A673 (cell line): ENCODE results near the gene CLN6. TPM values are rescaled to one million over a fixed set of nuclear protein-coding genes. Genes with fewer than 3 reads are reported as not detected.

Source experiments
- BruUV-seq: library from RNA; stranded (reverse); fragments of 400-500 nt; replicated peaks from 2 replicates; lab custom pipeline; 2021; lab: Mats Ljungman, UMichigan
- CTCF ChIA-PET: fragments of 300-600 bp; sonication (Branson Sonifier 250); formaldehyde crosslinking; loops from one replicate; lab custom pipeline; 2022; ENCODE audit warnings: antibody characterized with exemption; lab: Charles Lee
- POLR2A ChIA-PET: fragments of 300-600 bp; sonication (Branson Sonifier 250); formaldehyde crosslinking; loops from one replicate; lab custom pipeline; 2022; ENCODE audit warnings: antibody characterized with exemption; ENCODE audit not compliant: low non-redundant PET; lab: Charles Lee
- DNase-seq: peaks from one replicate; pipeline ENCODE4 v3.0.0-alpha.2; 2015; ENCODE audit warnings: low spot score
- H3K27ac ChIP-seq: fragments of 200-600 bp; sonication (generic); 2 replicates; pipeline ENCODE4 v1.5.1; 2016; ENCODE audit warnings: mixed run types, low read depth, mild to moderate bottlenecking, mixed read lengths, antibody characterized with exemption, low read length; ENCODE audit not compliant: poor library complexity, severe bottlenecking
- H3K27me3 ChIP-seq: fragments of 200-600 bp; sonication (generic); replicated peaks from 2 replicates; pipeline ENCODE4 v1.6.1; 2017; ENCODE audit warnings: mixed run types, low read depth, mild to moderate bottlenecking, mixed read lengths, antibody characterized with exemption, low read length; ENCODE audit not compliant: insufficient read depth, poor library complexity
- H3K36me3 ChIP-seq: fragments of 200-600 bp; sonication (generic); 2 replicates; pipeline ENCODE4 v1.6.1; 2016; ENCODE audit warnings: mixed run types, mild to moderate bottlenecking, mixed read lengths, antibody characterized with exemption, low read length; ENCODE audit not compliant: insufficient read depth, poor library complexity, severe bottlenecking
- H3K4me1 ChIP-seq: fragments of 200-600 bp; sonication (generic); 2 replicates; pipeline ENCODE4 v1.6.1; 2017; ENCODE audit warnings: mixed run types, mild to moderate bottlenecking, mixed read lengths, antibody characterized with exemption, low read length; ENCODE audit not compliant: insufficient read depth, poor library complexity, severe bottlenecking
- H3K4me3 ChIP-seq: fragments of 200-600 bp; sonication (generic); 2 replicates; pipeline ENCODE4 v1.5.1; 2016; ENCODE audit warnings: low read depth, mixed run types, mild to moderate bottlenecking, mixed read lengths, low read length; ENCODE audit not compliant: poor library complexity, severe bottlenecking
- H3K9me3 ChIP-seq: fragments of 200-600 bp; sonication (generic); 2 replicates; pipeline ENCODE4 v1.6.1; 2016; ENCODE audit warnings: mixed run types, low read depth, mild to moderate bottlenecking, mixed read lengths, antibody characterized with exemption, low read length; ENCODE audit not compliant: poor library complexity, severe bottlenecking
- EZH2 ChIP-seq: fragments of 200-600 bp; sonication (generic); IDR thresholded peaks from 2 replicates; pipeline ENCODE4 v1.6.1; 2017; ENCODE audit warnings: borderline replicate concordance, low read depth, mild to moderate bottlenecking, mixed read lengths, antibody characterized with exemption, low read length; ENCODE audit not compliant: poor library complexity, severe bottlenecking
- intact Hi-C: fragments of 100-400 bp; cut with micrococcal nuclease; formaldehyde crosslinking; loops from one replicate; pipeline ENCODE4 v1.10.0; 2022; ENCODE audit not compliant: unreplicated experiment
- total RNA-seq: library from RNA; stranded (reverse); gene quantifications from 2 replicates; pipeline ENCODE4 v1.2.3, GENCODE V29; 2021
- TF ChIP-seq, protein P1 (sequence below): fragments of 300-800, 200-600 bp; sonication (generic); conservative IDR thresholded peaks from 2 replicates; pipeline ENCODE4 v1.5.1; 2017; ENCODE audit warnings: low read depth, mild to moderate bottlenecking, antibody characterized with exemption, low read length, moderate library complexity, mixed read lengths

CLN6 gene
- total RNA-seq, 1 experiment from 2014 or later, result 84.7 TPM

DNA sequence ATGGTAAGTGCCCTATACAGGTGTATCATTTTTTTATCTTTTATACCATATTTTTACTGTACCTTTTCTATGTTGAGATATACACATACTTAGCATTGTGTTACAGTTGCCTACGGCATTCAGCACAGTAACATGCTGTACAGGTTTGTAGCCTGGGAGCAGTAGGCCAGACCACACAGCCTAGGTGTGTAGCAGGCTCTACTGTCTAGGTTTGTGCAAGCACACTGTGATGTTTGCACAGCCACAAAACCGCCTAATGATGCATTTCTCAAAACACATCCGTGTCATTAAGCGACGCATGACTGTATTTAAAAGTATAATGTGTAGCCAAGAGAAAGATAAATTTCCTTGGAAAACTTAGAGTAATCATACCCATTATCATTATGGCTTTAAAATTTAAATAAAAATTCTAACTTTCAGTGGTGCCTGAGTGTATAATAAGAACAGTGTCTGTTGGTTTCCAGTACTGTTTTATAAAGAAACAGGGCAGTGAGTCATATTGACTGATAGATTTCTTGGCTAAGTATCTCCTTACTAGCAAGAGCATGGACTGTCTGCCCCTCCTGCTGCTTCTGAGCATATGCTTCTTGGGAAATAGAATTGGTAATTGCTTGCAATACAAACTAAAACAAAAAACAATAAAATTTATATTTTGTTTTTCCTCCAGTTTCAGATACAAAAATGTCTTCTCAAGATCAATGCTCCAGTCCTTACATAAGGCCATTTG, 42.7 kb downstream of the CLN6 start:
- ChIA-PET CTCF (no interaction called here), POLR2A (no interaction called here)
- H3K36me3 ChIP-seq, result peaks cover 28% of the 10 kb centered on the region
- H3K4me3 ChIP-seq, result no peak overlapping the region
- H3K27ac ChIP-seq, result no peak overlapping the region
- no TSS peak for BruUV-seq
- H3K27me3 ChIP-seq, result no peaks in the 10 kb centered on the region
- intact Hi-C loops, result no loop called here
- peaks cover 19% of the 10 kb centered on the region for H3K4me1 ChIP-seq
- TF ChIP-seq, protein P1, sequence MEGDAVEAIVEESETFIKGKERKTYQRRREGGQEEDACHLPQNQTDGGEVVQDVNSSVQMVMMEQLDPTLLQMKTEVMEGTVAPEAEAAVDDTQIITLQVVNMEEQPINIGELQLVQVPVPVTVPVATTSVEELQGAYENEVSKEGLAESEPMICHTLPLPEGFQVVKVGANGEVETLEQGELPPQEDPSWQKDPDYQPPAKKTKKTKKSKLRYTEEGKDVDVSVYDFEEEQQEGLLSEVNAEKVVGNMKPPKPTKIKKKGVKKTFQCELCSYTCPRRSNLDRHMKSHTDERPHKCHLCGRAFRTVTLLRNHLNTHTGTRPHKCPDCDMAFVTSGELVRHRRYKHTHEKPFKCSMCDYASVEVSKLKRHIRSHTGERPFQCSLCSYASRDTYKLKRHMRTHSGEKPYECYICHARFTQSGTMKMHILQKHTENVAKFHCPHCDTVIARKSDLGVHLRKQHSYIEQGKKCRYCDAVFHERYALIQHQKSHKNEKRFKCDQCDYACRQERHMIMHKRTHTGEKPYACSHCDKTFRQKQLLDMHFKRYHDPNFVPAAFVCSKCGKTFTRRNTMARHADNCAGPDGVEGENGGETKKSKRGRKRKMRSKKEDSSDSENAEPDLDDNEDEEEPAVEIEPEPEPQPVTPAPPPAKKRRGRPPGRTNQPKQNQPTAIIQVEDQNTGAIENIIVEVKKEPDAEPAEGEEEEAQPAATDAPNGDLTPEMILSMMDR, result no peak
- no peaks in the 10 kb centered on the region for H3K9me3 ChIP-seq
- DNase-seq, result peak; percentile 35

DNA sequence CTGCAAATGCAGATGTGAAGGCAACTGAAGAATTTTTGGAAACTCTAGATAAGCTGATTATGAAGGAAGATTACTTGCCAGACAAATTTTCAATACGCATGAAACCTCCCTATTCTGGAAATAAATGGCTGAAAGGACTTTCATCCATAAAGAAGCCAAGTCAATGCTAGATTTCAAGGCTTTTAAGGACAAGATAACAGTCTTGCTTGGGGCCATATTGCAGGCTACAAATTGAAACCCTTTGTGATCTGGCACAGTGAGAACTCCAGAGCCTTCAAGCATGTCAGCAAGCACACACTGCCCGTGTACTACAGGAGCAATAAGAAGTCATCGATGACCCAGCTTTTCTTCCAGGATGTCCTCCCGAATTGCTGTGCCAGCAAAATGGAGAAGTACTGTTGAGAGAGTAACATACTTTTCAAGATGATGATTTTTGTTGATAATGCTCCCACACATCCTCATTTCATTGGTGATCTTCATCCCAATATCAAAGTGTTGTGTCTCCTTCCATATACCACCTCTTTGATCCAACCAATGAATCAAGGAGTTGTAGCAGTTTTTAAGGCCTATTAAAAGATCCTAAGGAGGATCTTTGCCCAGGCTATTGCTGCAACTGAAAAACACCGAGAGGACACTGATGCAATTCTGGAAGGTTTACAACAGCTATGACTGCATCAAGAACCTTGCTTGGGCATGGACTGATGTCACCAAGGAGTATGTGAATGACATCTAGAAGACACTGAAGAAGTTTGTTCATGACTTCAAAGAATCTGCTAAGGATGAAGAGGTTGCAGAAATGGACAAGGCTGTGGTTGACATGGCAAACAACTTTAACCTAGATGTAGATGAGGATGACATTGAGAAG, 44.7 kb downstream of the CLN6 start:
- POLR2A ChIA-PET, result no interaction called here
- H3K4me1 ChIP-seq, result peaks cover 19% of the 10 kb centered on the region
- DNase-seq, result no peak
- BruUV-seq, result no TSS peak
- H3K36me3 ChIP-seq, result peaks cover 29% of the 10 kb centered on the region
- no peak for TF ChIP-seq EZH2
- TF ChIP-seq, protein P1, result no peak
- no peak overlapping the region for H3K4me3 ChIP-seq
- CTCF ChIA-PET, result no interaction called here
- intact Hi-C loops, result no loop called here
- H3K27ac ChIP-seq, result peak overlapping the region; percentile 42
- H3K27me3 ChIP-seq, result no peaks in the 10 kb centered on the region
- H3K9me3 ChIP-seq, result no peaks in the 10 kb centered on the region

DNA sequence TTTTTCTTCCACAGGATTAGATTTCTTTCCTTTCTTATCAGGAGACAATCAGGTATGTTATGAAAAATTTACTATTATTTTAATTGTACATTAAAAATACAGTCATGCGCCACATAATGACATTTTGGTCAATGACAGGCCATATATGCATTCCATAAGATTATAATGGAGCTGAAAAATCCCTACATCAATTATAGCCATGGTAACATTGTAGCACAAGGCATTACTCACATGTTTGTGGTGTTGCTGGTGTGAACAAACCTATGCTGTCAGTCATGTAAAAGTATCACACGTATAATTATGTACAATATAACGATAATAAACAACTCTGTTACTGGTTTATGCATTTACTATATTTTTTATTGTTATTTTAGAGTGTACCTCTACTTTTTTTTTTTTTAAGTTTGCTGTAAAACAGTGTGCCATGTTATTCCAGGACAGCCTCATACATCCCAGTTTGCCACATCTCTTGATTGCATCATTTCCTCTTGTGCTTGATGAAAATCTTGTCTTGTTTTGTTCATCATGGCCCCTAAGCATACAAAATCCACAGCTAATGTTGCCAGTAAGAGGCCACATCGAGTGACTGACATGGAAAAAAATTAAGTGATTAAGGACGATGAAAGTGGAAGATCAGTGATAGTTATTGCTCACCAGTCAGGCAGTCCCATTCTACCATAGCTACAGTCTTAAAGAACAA, 45.8 kb downstream of the CLN6 start:
- ChIA-PET CTCF (no interaction called here), POLR2A (no interaction called here)
- intact Hi-C loops, result no loop called here
- Histone ChIP-seq H3K27me3 (no peaks in the 10 kb centered on the region), H3K9me3 (no peaks in the 10 kb centered on the region), H3K4me1 (peaks cover 19% of the 10 kb centered on the region), H3K36me3 (peaks cover 23% of the 10 kb centered on the region), H3K27ac (peak overlapping the region; percentile 42), H3K4me3 (no peak overlapping the region)
- no peak for TF ChIP-seq EZH2
- TF ChIP-seq, protein P1, result no peak
- peak; percentile 25 for DNase-seq
- no TSS peak for BruUV-seq
